GM21423 (cell line): ENCODE results near the gene CETN3.
"Not testable (repeated sequence)": the region's sequence is repeated elsewhere in the genome, so short reads cannot be mapped to it uniquely, and the experiment has no call there.

ENCODE experiments used
- ATAC-seq: cut with Tn5 transposase; IDR thresholded peaks from one replicate; pipeline ENCODE4 v1.9.1; 2021; ENCODE audit warnings: mild to moderate bottlenecking, moderate library complexity; ENCODE audit not compliant: unreplicated experiment

Gene CETN3

DNA sequence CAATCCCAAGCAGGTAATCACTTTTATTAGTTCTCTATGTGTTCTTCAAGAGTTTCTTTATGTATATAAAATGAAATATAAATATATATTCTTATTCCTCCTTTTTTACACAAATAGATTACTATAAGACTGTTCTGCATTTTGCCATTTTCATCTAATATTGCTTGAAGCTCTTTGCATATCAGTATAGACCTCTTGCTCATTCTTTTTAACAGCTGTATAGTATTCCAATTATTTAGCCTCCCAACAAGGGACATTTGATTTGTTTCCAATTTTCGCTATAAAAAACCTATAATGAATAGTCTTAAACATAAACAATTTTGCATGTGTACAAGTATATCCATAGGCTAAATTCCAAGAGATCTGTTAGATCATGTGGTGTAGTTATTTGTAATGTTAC, 25.2 kb downstream of the CETN3 start:
- no peak for ATAC-seq

DNA sequence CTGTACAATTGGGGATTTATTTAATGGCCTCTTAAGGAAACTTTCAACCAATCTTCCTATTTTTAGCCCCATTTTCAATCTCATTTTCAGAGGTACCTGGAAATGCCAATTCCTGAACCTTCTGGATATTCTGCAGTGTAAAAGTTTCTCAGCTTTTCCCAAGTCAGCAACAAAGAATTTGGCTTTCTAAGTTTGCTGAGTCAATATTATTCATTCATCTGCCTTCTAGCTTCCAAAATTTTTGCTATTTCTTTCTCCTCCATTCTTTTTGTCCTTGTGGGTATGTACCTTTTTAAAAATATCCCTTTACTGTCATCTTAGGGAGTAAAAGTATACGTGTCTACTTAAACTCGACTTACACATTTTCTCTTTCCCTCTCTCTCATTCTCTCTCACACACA, 25.7 kb downstream of the CETN3 start:
- ATAC-seq: no peak

DNA sequence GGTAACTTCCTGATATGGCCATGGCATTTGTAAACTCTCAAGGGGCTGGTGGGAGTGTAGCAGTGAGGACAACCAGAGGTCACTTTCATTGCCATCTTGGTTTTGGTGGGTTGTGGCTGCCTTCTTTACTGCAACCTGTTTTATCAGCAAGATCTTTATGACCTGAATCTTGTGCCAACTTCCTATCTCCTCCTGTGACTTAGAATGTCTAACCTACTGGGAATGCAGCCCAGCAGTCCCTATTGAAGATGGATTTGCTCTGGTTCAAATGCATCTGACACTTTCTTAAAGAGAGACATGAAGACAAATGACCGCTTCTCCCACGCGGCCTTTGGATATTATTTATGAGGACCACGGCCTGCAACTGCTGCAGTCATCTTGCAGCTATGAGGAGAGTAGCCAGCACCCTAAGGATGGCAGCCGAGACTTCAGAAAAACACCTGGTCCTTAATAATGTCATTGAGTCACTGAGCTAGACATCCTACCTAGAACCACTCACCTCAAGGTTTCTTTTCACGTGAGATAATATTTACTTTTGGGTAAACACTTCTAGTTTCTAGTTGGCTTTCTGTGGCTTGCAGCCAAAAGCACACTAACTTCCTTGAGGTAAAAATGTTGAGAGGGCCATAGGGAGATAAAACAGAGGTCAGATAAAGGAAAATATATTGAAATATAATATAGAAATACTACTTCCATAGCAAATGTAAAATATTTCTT, 28.2 kb downstream of the CETN3 start:
- ATAC-seq: peak; percentile 75

DNA sequence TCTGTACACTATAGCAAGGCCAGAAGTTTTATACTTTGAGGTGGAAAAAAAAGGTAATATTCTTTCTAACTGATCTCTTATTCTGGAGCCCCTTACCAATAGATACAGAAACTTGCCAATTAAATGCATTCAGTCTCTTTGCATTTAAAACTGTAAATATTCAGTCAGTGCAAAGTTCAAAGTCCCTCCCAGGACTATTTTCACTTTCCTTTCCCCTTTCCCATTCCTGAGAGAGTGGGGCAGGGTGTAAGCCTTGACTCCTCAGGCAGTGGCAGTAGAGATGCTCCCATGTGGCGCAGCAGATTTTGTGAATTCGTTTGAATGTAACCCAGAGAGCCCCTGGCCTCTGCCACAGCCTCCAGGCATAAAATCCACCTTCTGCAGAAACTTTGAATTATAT, 29.9 kb downstream of the CETN3 start:
- ATAC-seq: no peak

DNA sequence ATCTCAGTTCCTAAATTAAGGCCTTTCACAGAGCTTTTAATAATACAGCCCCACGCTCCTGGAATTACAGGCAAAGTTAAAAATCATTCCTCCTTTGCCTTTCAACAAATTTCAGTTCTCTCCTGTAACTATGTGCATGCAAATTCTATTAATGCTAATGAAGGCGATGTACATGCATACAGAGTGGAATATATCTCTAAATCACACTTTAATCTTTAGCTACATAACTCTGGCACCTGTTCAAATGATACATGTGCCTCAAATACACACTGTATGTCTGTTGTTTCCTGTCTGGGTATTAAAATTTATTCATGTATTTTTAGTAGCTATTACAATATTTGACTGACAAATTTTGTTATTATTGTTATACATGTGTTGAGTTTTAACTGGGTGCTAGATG, 30.8 kb downstream of the CETN3 start:
- ATAC-seq: no peak

DNA sequence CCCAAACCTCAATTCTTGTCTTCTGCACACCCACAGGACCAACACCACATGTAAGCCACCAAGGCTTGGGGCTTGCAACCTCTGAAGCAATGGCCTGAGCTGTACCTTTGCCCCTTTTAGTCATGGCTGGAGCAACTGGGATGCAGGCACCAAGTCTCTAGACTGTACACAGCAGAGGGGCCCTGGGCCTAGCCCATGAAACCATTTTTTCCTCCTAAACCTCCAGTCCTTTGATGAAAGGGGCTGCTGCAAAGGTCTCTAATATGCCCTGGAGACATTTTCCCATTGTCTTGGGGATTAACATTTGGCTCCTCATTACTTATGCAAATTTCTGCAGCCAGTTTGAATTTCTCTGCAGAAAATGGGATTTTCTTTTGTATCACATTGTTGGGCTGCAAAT, 38.3 kb downstream of the CETN3 start:
- not testable (repeated sequence) for ATAC-seq

DNA sequence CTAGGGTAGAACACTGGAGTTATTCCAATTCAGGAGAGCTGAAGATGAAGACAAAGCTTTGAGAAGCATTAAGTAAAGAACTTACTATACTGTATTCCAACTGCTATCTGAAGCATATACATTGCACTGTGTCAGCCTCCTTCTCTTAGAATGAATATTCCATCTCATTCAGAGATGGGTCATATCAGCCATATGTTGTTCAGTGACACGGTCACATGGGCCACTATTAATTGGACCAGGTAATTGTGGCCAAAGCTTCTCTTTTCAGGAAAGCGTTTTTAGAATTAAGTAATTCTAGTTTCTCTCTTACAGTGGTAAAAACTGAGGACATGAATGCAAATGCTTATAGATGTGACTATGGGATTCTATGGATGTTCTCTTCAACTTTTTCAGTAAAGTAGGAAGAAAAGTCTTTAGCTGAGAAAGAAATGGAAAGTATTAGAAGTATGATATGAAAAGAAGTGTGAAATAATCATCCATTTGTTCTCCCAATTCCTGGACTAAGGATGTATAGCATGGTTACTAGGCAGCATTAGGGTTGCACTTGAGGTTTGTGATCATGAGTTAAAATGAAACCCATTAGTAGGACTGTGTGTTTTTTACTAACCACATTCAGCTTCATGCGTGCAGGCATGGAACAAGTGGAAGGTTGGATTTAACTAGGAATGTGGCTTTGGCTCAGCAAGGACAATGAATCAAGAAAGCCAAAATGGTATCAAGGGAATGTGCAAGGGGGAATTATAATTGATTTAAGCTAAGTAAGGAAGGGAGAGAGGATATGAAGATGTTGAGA, 40.9 kb downstream of the CETN3 start:
- peak; percentile 95 for ATAC-seq

DNA sequence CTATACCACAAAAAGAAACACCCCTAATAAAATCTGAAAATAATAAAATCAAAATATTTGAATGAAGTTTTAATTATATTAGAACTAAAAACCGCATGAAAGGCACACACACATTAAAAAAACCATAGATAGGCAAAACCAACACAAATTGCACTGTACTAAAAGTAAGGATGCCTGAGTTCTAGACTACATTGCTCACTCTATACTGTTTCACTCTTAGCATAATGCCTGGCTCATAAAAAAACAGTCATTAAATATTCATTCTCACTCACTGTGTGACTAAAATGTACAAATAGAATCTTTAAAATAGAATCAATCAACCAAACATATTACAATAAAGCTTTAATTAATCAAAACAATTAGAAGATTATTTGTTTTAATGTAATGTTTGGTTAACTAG, 41.7 kb downstream of the CETN3 start:
- ATAC-seq: no peak

DNA sequence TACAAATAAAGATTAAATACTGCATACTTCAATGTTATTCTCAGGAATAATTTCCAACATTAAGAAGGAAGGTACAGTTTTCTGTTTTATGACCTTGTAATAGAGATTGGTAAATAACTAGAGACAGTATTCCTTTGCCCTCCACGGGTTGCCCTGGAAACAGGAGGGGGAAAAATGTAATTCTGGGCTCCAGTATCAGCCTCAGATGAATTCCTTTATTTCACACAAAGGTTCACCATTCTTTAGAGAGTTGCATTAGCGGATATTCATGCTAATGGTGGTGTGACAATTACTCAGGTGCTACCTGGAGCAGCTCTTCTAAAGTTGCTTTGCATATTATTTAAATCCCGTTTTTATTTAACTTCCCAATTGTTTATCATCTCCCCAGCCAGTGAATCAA, 42.6 kb downstream of the CETN3 start:
- ATAC-seq: no peak

DNA sequence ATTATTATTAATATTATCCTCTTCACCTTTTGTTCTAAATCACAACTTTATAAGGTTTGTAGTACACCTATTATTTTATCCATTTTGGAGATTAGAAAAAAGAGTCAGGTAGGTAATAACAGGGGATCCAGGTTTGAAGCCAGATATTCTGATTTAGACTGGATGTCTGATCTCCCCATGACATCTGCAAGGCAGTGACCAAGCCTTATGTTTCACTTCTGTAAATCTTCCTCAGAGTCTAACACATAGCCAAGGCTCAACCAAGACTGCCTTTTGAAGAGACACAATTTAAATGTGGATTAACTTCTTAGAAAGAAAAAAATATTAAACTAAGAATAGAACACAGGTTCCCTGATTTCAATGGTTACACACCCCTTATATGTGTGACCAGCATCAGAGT, 44.2 kb downstream of the CETN3 start:
- no peak for ATAC-seq

DNA sequence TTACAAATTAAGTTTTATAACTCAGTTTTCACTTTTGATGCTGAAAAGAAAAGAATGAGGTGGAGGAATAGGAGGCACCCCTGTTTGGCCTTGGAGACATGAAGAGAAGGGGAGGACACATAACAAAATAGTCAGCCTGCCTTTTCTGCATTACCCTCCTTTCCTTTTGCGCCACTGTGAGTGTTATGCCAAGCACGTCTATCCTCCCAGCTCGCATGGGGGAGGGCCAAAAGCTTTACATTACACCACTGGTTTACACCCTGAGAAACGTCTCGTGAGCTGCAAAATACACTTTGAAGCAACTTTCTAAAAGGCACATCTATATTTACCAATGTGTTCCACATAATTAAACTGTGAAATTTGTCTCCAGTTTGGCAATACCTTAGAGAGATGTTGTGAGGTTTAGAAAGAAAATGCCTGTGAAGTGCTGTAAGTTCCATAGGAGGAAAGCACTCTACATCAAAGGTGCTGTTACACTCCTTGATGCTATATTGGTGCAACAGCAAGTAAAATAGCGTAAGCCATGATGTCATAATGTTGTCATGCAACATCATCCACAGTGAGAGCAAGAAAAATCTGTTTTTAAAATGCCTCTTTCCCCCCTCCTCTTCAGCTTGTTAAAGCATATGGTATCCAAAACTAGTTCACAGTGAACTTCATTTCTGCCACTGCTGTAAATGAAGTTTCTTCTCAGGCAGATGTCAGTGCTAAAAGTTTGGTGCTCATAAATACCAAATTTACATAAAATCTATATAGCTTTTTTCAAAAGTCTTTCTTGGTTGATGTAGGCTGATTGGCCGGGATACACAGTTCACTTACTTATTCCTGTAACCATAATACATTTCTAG, 50.3 kb downstream of the CETN3 start:
- no peak for ATAC-seq

DNA sequence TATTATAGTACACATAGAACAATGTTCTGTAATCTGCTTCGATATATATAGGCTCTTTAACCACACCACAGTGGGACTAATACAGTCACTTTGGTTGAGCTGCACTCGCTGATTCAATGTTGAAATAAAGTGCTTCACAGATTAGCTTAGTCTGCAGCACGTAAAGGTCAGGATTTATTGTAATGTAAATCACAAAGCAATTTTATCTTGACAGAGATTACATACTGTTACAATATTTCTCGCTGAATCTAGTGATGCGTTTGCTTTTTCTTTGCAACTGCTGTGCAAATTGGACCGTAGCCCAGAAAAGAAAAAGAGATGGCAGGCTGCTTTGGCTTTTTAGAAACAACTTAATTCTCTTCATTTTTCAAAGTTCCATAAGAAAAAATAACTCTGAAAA, 52.9 kb downstream of the CETN3 start:
- ATAC-seq: no peak

DNA sequence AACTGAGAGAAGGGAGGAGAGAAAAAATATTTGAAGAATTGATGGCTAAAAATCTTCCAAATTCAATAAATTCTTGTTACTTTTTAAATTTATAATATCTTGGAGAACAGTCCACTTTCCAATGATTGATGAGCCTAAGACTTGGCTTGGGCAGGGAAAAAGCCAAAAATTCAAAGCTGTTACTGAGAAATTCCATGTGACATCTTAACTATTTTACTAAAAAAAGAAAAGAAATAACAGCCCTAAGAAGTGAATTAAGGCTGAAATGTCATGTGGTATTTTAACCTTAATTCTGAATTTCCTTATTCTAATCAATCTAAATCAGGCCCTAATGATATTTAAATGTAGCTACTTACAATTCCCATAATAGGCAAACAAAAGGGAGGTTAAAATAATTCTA, 53.4 kb downstream of the CETN3 start:
- ATAC-seq: no peak

DNA sequence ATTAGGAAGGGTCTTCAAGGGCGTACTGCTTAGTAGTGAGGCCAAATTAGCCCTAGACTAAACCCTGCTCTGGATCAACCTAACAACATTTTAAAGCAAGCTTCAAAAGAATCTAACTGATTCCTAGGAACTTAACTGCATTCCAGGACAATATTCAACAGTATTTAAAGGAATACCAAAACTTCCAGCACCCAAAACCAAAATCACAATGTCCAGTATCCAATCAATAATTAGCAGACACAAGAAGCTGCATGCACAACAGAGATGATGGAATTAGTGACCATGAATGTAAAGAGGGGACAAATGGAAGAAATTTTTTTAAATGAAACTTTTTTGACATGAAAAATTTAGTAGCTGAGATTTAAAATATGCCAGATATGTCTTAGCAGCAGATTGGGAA, 53.9 kb downstream of the CETN3 start:
- no peak for ATAC-seq

DNA sequence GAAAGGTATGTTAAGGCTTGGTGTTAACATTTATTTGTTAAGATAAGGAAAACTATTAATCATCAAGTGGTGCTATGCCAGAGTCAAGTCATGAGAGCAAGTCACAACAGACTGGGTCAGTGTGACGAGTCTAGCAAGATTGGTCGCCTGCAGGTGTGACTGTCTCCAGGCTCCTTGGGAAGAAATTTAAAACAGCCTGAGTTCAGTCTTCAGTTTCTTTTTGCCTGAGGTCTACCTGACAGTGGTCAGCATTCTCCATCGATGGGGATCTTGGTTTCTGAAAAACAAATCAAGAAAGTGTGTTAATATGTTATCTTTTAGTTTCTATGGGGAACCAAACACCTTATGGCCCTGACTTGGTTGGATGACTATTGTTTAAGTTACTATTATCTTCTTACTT, 56.3 kb downstream of the CETN3 start:
- ATAC-seq: peak; percentile 94

DNA sequence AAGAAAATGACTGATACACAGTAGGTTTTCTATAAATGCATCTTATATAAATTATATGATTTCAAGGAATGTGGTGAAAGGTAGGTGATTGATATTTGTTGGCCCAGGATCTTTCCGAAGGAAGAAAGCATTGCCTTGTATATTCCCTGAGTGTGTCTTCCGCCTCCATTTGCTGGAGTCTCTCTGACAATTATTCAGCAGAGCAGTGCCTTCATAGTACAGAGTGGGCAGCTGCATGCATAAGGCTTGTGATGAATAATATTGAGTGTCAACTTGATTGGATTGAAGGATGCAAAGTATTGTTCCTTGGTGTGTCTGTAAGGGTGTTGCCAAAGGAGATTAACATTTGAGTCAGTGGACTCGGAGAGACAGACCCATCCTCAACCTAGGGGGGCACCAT, 58.5 kb downstream of the CETN3 start:
- no peak for ATAC-seq

DNA sequence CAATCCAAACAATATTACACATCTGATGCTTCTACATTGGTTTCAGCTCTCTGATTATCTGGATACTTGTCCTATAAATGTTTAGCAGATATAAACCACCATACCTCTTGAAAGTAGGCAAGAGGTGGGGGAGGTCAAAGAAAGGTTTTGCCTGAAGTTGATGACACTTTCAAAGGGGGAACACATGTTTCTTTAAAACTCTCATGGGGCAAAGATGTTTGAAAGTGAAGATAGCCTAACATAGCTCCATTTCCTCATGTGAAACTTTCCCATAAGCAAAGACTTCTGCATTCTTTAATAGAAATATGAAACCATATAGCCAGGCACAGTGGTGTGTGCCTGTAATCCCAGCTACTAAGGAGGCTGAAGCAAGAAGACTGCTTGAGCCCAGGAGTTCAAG, 62.1 kb downstream of the CETN3 start:
- ATAC-seq: peak; percentile 93

DNA sequence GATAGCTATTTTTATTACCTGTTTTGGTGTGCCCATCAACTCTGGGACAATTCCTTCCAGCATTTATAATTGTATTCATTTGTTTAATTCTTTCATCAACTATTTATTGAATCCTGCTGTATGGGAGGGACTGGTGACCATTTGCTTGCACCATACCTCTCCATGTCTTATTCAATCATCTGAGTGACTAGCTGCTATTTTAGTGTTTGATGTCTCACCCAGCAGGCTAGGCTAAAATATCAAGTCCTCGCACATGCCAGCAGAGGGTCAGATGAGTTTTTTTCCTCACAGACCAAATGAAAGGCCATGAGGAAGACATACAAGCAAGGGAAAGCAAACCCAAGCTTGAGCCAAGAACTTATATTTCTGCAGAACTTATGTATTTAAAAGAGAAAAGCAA, 63.9 kb downstream of the CETN3 start:
- ATAC-seq: no peak

DNA sequence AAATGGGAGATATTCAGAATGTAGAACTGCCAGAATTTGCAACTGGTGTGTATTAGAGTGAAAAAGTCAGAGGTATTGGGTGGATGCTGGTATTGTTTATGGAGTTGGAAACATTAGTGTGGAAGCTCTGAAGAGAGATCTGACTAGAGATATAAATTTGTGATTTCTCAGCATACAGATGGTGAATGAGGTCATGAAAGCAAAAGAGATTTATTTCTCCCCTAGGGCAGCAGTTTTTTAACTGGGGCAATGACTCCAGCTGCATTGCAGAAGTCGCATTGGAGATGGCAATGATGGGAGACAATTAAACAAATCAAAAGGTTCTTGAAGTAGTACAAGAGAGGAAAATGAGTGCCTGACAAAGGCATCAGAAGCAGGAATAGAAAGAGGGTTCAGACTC, 64.9 kb downstream of the CETN3 start:
- no peak for ATAC-seq

DNA sequence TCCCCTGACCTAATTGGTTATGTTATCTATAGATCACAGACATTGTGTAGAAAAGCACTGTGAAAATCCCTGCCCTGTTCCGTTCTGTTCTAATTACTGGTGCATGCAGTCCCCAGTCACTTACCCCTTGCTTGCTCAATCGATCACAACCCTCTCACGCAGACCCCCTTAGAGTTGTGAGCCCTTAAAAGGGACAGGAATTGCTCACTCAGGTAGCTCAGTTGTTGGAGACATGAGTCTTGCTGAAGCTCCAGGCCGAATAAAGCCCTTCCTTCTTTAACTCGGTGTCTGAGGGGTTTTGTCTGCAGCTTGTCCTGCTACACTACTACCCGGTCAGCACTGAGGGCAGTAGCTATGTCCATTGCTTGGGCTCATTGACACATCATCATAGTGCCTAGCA, 65.8 kb downstream of the CETN3 start:
- not testable (repeated sequence) for ATAC-seq

DNA sequence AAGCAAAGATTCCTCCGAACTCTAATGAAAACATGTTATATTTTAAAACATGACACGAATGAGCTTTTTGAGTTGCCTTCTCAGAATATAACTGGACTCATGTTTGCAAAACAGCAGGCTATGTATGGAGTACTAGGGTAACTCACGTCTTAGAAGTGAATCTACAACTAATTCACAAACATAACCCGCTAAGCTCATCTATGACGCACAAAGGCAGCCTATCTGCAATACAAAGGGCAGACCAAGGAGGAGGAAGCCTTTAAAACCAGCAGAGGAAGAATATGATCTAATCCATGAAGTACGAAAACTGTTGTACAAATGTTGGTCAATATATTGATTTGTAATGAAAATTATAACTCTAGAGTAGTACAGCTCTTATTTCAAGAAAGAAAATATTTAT, 67.0 kb downstream of the CETN3 start:
- ATAC-seq: no peak
